ENCODE results near the gene MT3.
"Not testable (repeated sequence)": the region's sequence is repeated elsewhere in the genome, so short reads cannot be mapped to it uniquely, and the experiment has no call there.

MT3 gene

DNA sequence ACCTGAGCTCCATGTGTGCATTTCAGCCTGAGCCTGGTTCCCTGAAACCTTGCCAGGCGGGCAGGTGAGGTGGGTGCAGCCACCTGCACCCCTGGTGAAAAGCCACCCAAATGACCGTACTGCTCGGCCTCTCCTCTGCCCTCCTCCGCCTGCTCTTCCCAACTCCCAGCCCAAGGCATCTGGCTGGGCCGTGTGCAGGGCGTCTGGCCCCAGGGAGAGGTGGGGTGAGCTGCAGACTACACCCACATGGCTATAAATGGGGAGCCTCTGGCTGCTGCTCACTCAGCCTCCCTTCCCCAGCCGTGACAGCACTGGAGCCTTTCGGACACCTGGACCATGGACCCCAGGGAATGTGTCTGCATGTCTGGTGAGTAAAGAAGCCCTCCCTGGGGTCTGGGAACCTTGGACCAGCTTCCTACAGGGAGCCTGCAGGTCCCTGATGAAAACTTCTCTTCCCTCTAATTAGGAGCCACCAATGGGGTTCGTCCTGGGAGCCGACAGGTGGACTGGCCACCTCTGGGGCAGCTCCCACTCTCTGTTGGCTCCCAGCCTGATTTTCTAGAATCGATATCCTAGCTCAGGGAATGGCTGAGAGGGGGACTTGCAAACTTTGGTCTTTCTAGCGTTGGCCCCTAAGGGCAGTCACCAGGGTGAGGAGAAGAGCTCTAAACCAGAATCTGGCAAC, 24.4 kb upstream of the MT3 start, which contains the start of gene MT4:
MT4 (plus strand) TSS at position 281 of the 685 bp plus-strand sequence; CDS start at position 337, 56 bp downstream.
- H3K27me3 Mint-ChIP-seq = peaks cover 36% of the 10 kb centered on the region
- H3K27ac Mint-ChIP-seq = no peak within 1 kb of the TSS
- no peak for ATAC-seq
- H3K9me3 Mint-ChIP-seq = peaks cover 3% of the 10 kb centered on the region
- H3K4me3 Mint-ChIP-seq = no peak within 1 kb of the TSS
- no peaks in the 10 kb centered on the region for H3K36me3 Mint-ChIP-seq
- H3K4me1 Mint-ChIP-seq = peaks cover 6% of the 10 kb centered on the region

DNA sequence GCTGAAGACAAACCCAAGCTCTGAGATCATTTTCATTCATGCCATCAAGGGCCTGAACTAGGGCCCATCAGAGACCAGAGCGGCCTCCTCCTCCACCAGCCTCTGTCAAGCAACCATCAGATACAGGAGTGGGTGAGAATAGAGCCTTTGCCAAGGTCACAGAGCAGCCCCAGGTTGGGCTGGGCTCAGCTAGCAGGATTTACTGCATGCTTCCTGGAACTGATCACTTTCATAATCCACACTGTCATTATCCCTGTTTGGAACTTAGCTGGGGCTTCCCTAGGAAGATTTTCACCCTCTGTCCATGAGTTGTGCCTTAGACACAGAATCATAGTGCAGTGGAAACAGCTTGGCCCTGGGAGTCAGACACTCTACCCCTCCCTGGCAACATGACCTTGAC, 19.4 kb upstream of the MT3 start:
- Mint-ChIP-seq H3K9me3 (peaks cover 8% of the 10 kb centered on the region), H3K36me3 (no peaks in the 10 kb centered on the region), H3K27me3 (peaks cover 24% of the 10 kb centered on the region), H3K4me1 (peaks cover 6% of the 10 kb centered on the region), H3K4me3 (no peak overlapping the region), H3K27ac (no peak overlapping the region)
- no peak for ATAC-seq

DNA sequence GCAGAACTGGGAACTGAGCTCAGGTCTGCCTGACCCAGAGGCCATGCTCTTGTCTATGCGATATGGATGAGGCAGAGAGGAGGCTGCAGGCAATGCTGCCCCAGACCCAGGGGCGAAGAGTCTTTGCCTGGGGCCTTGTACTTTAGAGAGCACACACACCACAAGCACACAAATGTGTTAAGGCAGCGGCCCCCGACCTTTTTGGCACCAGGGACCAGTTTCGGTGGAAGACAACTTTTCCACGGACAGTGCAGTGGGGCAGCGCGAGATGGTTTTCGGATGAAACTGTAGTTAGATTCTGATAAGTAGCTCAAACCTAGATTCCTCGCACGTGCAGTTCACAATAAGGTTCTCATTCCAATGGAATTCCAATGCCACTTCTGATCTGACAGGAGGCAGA, 17.8 kb upstream of the MT3 start:
- no peaks in the 10 kb centered on the region for H3K36me3 Mint-ChIP-seq
- no peak overlapping the region for H3K4me3 Mint-ChIP-seq
- peaks cover 16% of the 10 kb centered on the region for H3K27me3 Mint-ChIP-seq
- no peak for ATAC-seq
- peaks cover 5% of the 10 kb centered on the region for H3K9me3 Mint-ChIP-seq
- no peak overlapping the region for H3K27ac Mint-ChIP-seq
- H3K4me1 Mint-ChIP-seq = peaks cover 1% of the 10 kb centered on the region

DNA sequence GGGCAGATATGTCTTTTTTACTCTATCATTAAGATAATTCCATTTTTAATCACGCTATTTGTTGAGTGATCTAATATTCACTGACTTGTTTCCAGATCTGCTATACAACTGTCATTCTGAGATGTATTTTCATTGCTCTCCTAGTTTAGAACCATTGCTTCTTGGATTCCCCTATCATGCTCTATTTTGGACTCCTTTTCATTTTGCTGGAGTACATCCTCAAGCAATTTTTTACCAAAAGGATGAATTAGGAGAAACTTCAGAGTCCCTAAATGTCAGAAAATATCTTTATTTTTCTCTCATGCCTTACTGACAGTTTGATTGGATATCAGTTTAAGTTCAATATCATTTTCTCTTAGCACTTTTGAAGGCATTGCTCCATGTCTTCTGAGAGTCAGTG, 14.7 kb upstream of the MT3 start:
- peaks cover 5% of the 10 kb centered on the region for H3K9me3 Mint-ChIP-seq
- no peaks in the 10 kb centered on the region for H3K4me1 Mint-ChIP-seq
- no peaks in the 10 kb centered on the region for H3K27me3 Mint-ChIP-seq
- ATAC-seq = no peak
- no peaks in the 10 kb centered on the region for H3K36me3 Mint-ChIP-seq
- no peak overlapping the region for H3K27ac Mint-ChIP-seq
- no peak overlapping the region for H3K4me3 Mint-ChIP-seq

DNA sequence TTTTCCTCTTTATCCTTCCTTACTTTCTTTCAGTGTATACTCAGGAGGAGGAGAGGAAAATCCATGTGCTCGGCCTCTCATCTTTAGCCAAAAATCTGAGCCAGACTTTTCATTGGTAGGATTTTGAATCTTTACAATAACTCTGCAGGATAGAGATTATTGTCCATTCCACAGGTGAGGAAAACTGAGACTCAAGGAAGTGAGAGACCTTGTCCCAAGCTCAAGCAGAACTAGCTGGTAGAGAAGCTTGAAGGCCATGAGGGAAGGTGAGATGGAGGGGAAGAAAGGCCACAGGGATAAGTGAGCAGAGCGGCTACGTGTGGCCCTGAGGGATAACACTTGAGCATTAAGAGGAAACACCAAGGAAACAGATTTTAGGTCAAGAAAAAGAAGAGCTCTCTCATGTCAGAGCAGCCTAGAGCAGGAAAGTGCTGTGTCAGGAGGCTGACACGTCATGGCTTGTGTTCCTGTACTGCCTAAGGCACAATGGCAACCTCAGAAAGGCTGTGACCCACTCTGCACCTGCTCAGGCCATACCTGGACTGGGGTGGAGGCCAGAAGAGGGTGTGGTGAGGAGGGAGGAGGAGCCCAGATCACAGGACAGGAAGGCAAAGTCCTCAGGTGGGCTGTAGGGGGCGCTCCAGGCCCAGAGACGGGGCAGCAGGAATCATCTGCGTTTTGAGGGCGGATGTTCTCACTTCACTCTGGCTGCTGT, 12.6 kb upstream of the MT3 start:
- H3K4me3 Mint-ChIP-seq = no peak overlapping the region

DNA sequence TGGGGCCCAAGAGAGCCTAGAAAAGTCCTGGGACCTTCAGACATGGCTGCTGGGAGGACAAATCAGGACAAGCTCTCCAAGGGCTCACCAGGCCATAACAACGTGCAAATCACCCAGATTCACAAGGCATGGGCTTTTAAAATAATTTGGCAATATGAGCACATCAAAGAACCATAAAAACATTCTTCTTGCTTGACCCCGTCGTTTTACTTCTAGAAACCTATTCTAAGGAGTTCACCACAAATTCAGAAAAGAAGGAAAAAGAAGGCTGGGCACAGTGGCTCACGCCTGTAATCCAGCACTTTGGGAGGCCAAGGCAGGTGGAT, 12.1 kb upstream of the MT3 start:
- H3K9me3 Mint-ChIP-seq = peaks cover 5% of the 10 kb centered on the region

More for the DNA sequence above, 12.6 kb upstream of the MT3 start:
- H3K27ac Mint-ChIP-seq = no peak overlapping the region
- H3K36me3 Mint-ChIP-seq = no peaks in the 10 kb centered on the region
- peaks cover 12% of the 10 kb centered on the region for H3K27me3 Mint-ChIP-seq
- peak; percentile 95 for ATAC-seq
- H3K4me1 Mint-ChIP-seq = no peaks in the 10 kb centered on the region
- peaks cover 5% of the 10 kb centered on the region for H3K9me3 Mint-ChIP-seq

DNA sequence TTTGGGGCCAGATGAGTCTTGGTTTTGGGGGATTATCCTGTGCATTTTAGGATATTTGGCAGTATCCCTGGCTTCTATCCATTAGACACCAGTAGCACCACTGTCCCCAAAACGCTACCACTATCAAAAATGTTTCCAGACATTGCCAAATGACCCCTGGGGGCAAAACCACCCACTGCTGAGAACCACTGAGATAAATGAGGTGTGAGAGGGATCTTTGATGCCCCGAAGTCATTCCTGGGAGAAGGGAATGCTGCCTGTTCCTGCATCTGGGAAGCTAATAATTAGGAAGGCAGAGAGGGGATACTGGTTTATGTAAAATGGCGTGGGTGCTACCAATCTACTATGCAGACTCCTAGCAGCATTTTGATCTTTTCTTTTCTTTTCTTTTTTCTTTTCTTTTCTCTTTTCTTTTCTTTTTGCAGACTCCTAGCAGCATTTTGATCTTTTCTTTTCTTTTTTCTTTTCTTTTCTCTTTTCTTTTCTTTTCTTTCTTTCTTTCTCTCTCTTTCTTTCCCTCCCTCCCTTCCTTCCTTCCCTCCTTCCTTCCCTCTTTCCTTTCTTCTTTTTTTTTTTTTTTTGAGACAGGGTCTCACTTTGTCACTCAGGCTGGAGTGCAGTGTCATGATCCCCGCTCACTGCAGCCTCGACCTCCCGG, 8.8 kb upstream of the MT3 start:
- Mint-ChIP-seq H3K27me3 (peaks cover 36% of the 10 kb centered on the region), H3K9me3 (no peaks in the 10 kb centered on the region), H3K36me3 (no peaks in the 10 kb centered on the region), H3K27ac (no peak overlapping the region), H3K4me3 (no peak overlapping the region), H3K4me1 (no peaks in the 10 kb centered on the region)
- ATAC-seq = no peak

More for the DNA sequence above, 12.1 kb upstream of the MT3 start:
- H3K4me3 Mint-ChIP-seq = no peak overlapping the region
- H3K27ac Mint-ChIP-seq = no peak overlapping the region
- H3K4me1 Mint-ChIP-seq = no peaks in the 10 kb centered on the region
- ATAC-seq = no peak
- peaks cover 17% of the 10 kb centered on the region for H3K27me3 Mint-ChIP-seq
- no peaks in the 10 kb centered on the region for H3K36me3 Mint-ChIP-seq

DNA sequence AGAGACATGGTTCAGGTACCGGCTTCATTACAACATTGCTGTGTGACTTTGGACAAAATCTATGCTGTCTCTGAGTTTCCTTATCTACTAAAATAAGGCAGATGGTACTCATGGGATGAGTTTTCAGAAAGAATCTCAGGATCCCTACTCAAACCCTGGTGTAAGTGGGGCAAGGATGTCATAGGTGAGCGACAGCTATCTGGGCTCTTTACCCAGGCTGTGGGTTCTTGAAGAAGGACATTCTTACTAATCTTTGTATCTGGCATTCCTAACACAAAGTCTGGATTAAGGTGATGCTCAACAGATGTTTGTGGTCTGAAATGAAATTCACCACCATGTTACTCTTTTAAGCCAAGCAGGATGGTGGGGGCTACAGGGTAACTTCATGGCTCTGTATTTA, 6.4 kb upstream of the MT3 start:
- ATAC-seq, H3K4me3 Mint-ChIP-seq, H3K9me3 Mint-ChIP-seq, H3K4me1 Mint-ChIP-seq, H3K27ac Mint-ChIP-seq, H3K36me3 Mint-ChIP-seq: not testable (repeated sequence)
- peaks cover 50% of the 10 kb centered on the region for H3K27me3 Mint-ChIP-seq

DNA sequence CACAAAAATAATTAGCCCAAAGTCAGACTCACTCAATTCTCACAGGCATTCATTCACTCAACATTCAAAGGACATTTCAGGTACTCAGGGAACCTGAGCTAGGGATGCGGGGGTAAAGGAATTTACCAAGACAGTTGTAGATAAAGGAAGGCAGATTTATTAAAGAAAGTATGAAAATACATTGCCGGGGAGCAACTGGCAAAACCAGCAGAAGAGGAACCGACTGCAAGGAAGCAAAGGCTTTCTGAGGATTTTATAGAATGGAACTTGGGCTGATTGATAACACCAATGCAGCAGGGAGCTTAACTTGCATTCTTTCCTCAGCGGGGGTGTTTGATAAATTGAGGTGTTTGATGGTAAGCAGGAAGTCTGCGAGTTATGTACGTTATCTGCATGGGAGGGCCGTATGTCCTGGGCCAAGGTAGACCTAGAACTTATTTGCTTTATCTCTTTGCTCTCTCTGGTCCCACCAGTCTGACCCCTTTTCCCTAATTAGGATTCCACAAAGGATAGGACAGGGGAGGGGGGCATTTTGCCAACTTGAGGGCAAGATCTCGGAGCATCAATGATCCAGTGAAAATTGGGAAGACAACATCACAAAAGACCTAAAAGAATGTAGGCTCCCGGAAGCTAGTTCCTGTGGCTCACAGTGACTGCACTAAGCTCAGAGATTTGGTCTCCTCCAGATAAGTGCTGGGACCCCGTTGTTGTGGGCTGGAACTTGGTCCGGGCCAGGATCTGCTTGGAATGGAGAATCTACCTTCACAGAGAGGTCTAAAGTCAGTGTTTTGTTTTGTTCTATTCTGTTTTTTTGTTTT, 5.8 kb upstream of the MT3 start:
- H3K36me3 Mint-ChIP-seq = no peaks in the 10 kb centered on the region
- ATAC-seq = no peak
- no peaks in the 10 kb centered on the region for H3K9me3 Mint-ChIP-seq
- no peak overlapping the region for H3K27ac Mint-ChIP-seq
- H3K4me3 Mint-ChIP-seq = no peak overlapping the region
- peaks cover 56% of the 10 kb centered on the region for H3K27me3 Mint-ChIP-seq
- peaks cover under 1% of the 10 kb centered on the region for H3K4me1 Mint-ChIP-seq

DNA sequence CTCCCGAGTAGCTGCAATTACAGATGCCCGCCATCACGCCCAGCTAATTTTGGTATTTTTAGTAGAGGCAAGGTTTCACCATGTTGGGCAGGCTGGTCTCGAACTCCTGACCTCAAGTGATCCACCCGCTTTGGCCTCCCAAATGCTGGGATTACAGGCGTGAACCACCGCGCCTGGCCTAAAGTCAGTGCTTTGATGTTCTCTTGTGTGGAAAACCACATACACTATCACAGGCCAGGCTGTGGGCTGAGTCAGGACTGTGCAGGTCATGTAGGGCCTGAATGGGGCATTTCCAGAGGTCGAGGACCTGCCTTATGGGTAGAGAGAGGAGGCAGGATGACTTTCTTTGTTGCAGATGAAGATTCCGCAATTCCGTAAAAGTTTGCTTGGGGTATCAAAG, 5.1 kb upstream of the MT3 start:
- peaks cover 6% of the 10 kb centered on the region for H3K4me1 Mint-ChIP-seq
- H3K36me3 Mint-ChIP-seq = no peaks in the 10 kb centered on the region
- ATAC-seq = no peak
- H3K27me3 Mint-ChIP-seq = peaks cover 63% of the 10 kb centered on the region
- no peak overlapping the region for H3K27ac Mint-ChIP-seq
- no peaks in the 10 kb centered on the region for H3K9me3 Mint-ChIP-seq
- no peak overlapping the region for H3K4me3 Mint-ChIP-seq

DNA sequence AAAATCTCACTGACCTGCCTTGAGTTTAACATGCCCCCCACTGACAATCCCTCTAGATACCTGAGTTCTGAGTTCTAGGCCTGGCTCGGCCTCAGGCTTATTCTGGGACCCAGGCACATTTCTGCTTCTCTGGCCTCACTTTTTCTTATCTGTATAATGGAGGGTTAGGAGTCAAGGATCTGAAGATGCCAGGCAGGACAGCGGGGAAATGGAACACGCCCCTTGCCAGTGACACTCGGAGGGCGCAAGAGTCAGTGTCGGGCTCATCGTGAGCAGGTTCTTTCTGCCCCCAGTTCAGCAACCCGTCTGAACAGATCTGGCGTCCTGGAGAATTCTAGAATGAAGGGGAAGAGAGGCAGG, 567 bp upstream of the MT3 start:
- Mint-ChIP-seq H3K4me3 (peak overlapping the region; percentile 74), H3K27ac (no peak overlapping the region), H3K36me3 (no peaks in the 10 kb centered on the region), H3K9me3 (no peaks in the 10 kb centered on the region), H3K27me3 (peaks cover 60% of the 10 kb centered on the region), H3K4me1 (peaks cover 17% of the 10 kb centered on the region)
- no peak for ATAC-seq

DNA sequence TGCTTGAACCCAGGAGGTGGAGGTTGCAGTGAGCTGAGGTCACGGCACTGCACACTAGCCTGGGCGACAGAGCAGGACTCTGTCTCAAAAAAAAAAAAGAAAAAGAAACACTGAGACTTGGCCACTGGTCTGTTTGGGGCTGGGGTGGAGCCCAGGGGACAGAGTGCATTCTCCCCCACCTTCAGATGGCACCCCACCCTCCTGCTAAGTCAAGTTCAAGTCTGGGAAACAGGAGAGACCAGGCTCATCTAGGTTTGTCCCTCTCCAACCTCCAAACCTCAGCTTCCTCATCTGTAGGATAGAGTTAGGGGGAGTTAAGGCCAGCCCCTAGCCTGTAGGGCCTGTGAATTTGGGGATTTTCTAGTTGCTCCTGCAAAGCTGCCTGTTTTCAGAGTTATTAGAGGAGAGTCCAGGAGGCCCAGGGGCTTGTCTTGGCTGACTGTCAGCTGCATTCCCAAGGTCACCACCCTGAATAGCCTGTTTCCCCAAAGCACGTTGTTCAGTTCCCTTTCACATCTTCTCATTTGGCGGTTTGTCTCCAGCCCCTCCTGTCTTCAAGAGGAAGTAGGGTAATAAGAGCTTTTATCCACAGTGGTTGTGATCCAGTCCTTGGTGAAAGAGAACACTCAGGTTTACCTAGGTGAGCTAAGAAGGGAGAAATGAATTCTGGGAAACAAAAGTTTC, 2.2 kb downstream of the MT3 start:
- Mint-ChIP-seq H3K27ac (no peak overlapping the region), H3K4me3 (no peak overlapping the region)

DNA sequence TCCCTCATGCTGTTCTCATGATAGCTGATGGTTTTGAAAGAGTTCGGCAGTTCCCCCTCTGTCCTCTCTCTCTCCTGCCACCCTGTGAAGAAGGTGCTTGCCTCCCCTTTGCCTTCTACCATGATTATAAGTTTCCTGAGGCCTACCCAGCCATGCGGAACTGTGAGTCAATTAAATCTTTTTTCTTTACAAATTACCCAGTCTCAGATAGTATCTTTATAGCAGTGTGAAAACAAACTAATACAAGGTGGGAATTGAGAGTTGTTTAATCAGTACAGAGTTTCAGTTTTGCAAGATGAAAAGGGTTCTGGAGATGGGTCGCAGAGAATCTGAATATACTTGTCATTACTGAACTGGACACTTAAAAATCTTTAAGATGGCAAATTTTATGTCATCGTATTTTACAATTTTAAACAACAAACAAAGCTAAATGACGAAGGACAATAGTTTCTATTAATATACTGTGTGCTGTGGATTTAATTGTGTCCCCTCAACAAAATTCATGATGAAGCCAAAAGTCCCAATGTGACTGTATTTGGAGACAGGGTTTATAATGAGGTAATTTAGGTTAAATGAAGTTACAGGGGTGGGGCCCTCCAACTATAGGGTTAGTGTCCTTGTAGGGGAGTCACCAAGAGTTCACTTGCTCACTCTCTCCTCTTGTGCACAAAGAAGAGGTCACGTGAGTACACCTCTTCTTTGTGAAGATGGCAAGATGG, 4.4 kb downstream of the MT3 start:
- H3K36me3 Mint-ChIP-seq = no peaks in the 10 kb centered on the region
- peaks cover 15% of the 10 kb centered on the region for H3K4me1 Mint-ChIP-seq
- peaks cover 10% of the 10 kb centered on the region for H3K9me3 Mint-ChIP-seq
- H3K27me3 Mint-ChIP-seq = peaks cover 47% of the 10 kb centered on the region
- no peak for ATAC-seq
- H3K4me3 Mint-ChIP-seq = no peak overlapping the region
- no peak overlapping the region for H3K27ac Mint-ChIP-seq

More for the DNA sequence above, 2.2 kb downstream of the MT3 start:
- Mint-ChIP-seq H3K36me3 (no peaks in the 10 kb centered on the region), H3K27me3 (peaks cover 42% of the 10 kb centered on the region), H3K9me3 (peaks cover 2% of the 10 kb centered on the region), H3K4me1 (peaks cover 17% of the 10 kb centered on the region)
- no peak for ATAC-seq

DNA sequence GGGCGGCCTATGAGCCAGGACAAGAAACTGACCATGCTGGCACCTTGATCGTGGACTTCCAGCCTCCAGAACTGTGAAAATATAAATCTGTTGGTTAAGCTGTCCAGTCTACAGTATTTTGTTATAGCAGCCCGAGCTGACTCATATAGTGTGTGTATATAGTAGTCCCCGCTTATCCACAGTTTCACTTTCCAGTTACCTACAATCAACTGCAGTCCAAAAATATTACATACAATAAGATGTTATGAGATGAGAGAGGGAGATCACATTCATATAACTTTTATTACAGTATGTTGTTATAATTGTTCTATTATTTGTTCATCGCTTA, 4.9 kb downstream of the MT3 start:
- no peak for ATAC-seq
- Mint-ChIP-seq H3K36me3 (no peaks in the 10 kb centered on the region), H3K27ac (no peak overlapping the region), H3K27me3 (peaks cover 43% of the 10 kb centered on the region), H3K4me3 (no peak overlapping the region), H3K9me3 (peaks cover 10% of the 10 kb centered on the region), H3K4me1 (peaks cover 11% of the 10 kb centered on the region)
